Endothelial cell of umbilical vein (primary cell): Measurements from ENCODE around the gene CCDC183. TPM values are rescaled to one million over a fixed set of nuclear protein-coding genes. Genes with fewer than 3 reads are reported as not detected.

Experiments
- BruUV-seq: library from RNA; stranded (reverse); fragments of 400-500 nt; replicated peaks from 2 replicates; lab custom pipeline; 2021; lab: Mats Ljungman, UMichigan
- CTCF ChIA-PET: fragments of 300-600, 350-600 bp; sonication (Branson Sonifier 250); formaldehyde crosslinking; loops from one replicate; lab custom pipeline; 2021; ENCODE audit warnings: antibody characterized with exemption, inconsistent platforms; lab: Charles Lee
- POLR2A ChIA-PET: fragments of 300-600, 350-600 bp; sonication (Branson Sonifier 250); formaldehyde crosslinking; loops from one replicate; lab custom pipeline; 2021; ENCODE audit warnings: antibody characterized with exemption, inconsistent platforms; lab: Charles Lee
- DNase-seq: peaks from one replicate; pipeline ENCODE4 v3.0.0-alpha.2; 2011; ENCODE audit warnings: low read depth, low spot score
- FAIRE-seq: peaks from 2 replicates; lab custom pipeline; 2011; peaks lifted over from hg19 to GRCh38; lab: Jason Lieb, UNC
- H2AFZ ChIP-seq: 2 replicates; pipeline ENCODE4 v1.6.0; 2012; ENCODE audit warnings: low read depth, low read length, control low read depth, inconsistent platforms
- H3K27ac ChIP-seq: 2 replicates; pipeline ENCODE4 v1.5.1; 2011; ENCODE audit warnings: low read depth, mild to moderate bottlenecking, control low read depth, low read length, moderate library complexity; ENCODE audit not compliant: insufficient read depth
- H3K27me3 ChIP-seq, 2 experiments: 2 replicates each; pipeline versions ENCODE4 v1.6.0 to v1.6.1; 2011; ENCODE audit warnings: low read length in 2 of 2, mixed read lengths in 1 of 2; ENCODE audit not compliant: control insufficient read depth in 2 of 2, insufficient read depth in 2 of 2
- H3K36me3 ChIP-seq, 2 experiments: 2 replicates in 1 of 2; 3 replicates in 1 of 2; pipeline ENCODE4 v1.5.1; 2011; ENCODE audit warnings: low read length in 2 of 2, mild to moderate bottlenecking in 1 of 2, moderate library complexity in 1 of 2; ENCODE audit not compliant: control insufficient read depth in 2 of 2, insufficient read depth in 2 of 2; ENCODE audit errors: extremely low read depth in 1 of 2
- H3K4me1 ChIP-seq: 3 replicates; pipeline ENCODE4 v1.5.1; 2011; ENCODE audit warnings: mild to moderate bottlenecking, low read length; ENCODE audit not compliant: control insufficient read depth, insufficient read depth; ENCODE audit errors: extremely low read depth
- H3K4me2 ChIP-seq: 2 replicates; pipeline ENCODE4 v1.6.1; 2011; ENCODE audit warnings: low read length, control low read depth, mixed read lengths; ENCODE audit not compliant: insufficient read depth
- H3K4me3 ChIP-seq, 3 experiments: fragments of 200-600 bp in 1 of 3; sonication (generic), shearing (Covaris generic) in 1 of 3; replicated peaks in 1 of 3; 2 replicates each; pipeline ENCODE4 v1.5.1; 2011 to 2016; ENCODE audit warnings: control low read depth in 3 of 3, low read length in 3 of 3, mild to moderate bottlenecking in 2 of 3, inconsistent platforms in 1 of 3, low read depth in 1 of 3, moderate library complexity in 1 of 3; ENCODE audit not compliant: insufficient read depth in 1 of 3
- H3K79me2 ChIP-seq: 2 replicates; pipeline ENCODE4 v1.6.0; 2012; ENCODE audit warnings: low read length, inconsistent platforms; ENCODE audit not compliant: control insufficient read depth, insufficient read depth
- H3K9ac ChIP-seq: replicated peaks from 2 replicates; pipeline ENCODE3; 2011; ENCODE audit warnings: low read length, control low read depth; ENCODE audit not compliant: insufficient read depth; ENCODE audit errors: extremely low read depth
- H3K9me1 ChIP-seq: replicated peaks from 3 replicates; pipeline ENCODE4 v1.6.0; 2011; ENCODE audit warnings: mild to moderate bottlenecking, low read length; ENCODE audit not compliant: control insufficient read depth, insufficient read depth; ENCODE audit errors: extremely low read depth
- H3K9me3 ChIP-seq: replicated peaks from 2 replicates; pipeline ENCODE4 v1.5.1; 2012; ENCODE audit warnings: low read length, inconsistent platforms; ENCODE audit not compliant: control insufficient read depth, insufficient read depth
- H4K20me1 ChIP-seq: replicated peaks from 2 replicates; pipeline ENCODE3; 2011; ENCODE audit warnings: mild to moderate bottlenecking, low read length; ENCODE audit not compliant: control insufficient read depth, insufficient read depth; ENCODE audit errors: extremely low read depth
- CTCF ChIP-seq, 2 donors: IDR thresholded peaks; 1 replicate in 1 of 2; 2 replicates in 1 of 2; pipeline ENCODE4 v1.5.1; 2011; ENCODE audit warnings: low read length in 2 of 2, mild to moderate bottlenecking in 2 of 2, moderate library complexity in 2 of 2, control low read depth in 1 of 2, inconsistent platforms in 1 of 2, low read depth in 1 of 2; ENCODE audit not compliant: insufficient read depth in 1 of 2; ENCODE audit errors: extremely low read depth in 1 of 2
- EZH2 ChIP-seq: IDR thresholded peaks from 2 replicates; pipeline ENCODE4 v1.6.1; 2012; ENCODE audit warnings: borderline replicate concordance, low read depth, mild to moderate bottlenecking, moderate library complexity, low read length, inconsistent platforms; ENCODE audit not compliant: severe bottlenecking
- FOS ChIP-seq: IDR thresholded peaks from 2 replicates; pipeline ENCODE4 v1.6.1; 2011; ENCODE audit warnings: mild to moderate bottlenecking, low read length, moderate library complexity, borderline replicate concordance; ENCODE audit not compliant: insufficient read depth
- GATA2 ChIP-seq: IDR thresholded peaks from 2 replicates; pipeline ENCODE4 v1.7.0; 2011; ENCODE audit warnings: low read depth, mild to moderate bottlenecking, moderate library complexity, mixed read lengths, low read length; ENCODE audit not compliant: insufficient read length, insufficient read depth
- JUN ChIP-seq: IDR thresholded peaks from 2 replicates; pipeline ENCODE4 v1.6.1; 2011; ENCODE audit warnings: borderline replicate concordance, low read depth; ENCODE audit not compliant: insufficient read length, insufficient read depth
- MYC ChIP-seq: IDR thresholded peaks from one replicate; pipeline ENCODE4 v1.6.1; 2011; ENCODE audit warnings: mild to moderate bottlenecking, low read depth, low read length
- POLR2A ChIP-seq: IDR thresholded peaks from 2 replicates; pipeline ENCODE4 v1.6.1; 2012; ENCODE audit warnings: low read depth, mild to moderate bottlenecking, control low read depth, low read length
- POLR2AphosphoS5 ChIP-seq: IDR thresholded peaks from 2 replicates; pipeline ENCODE4 v1.6.1; 2012; ENCODE audit warnings: low read depth, mild to moderate bottlenecking, control low read depth, low read length, moderate library complexity; ENCODE audit not compliant: insufficient read depth
- dilution Hi-C: fragments of 300-500 bp; cut with MboI; formaldehyde crosslinking; loops from one replicate; pipeline ENCODE4 v1.15.0; 2019; ENCODE audit warnings: low sequenced_read_pairs; ENCODE audit not compliant: extremely low pct_ligation_motif_present
- intact Hi-C: fragments of 100-400 bp; cut with micrococcal nuclease; formaldehyde crosslinking; loops from one replicate; pipeline ENCODE4 v1.10.0; 2022
- polyA plus RNA-seq, 4 experiments: library from polyadenylated mRNA; depleted of rRNA in 3 of 4; stranded (reverse) in 3 of 4; unstranded in 1 of 4; fragments of >200 nt; gene quantifications; 2 replicates each; pipeline versions ENCODE4 v1.2.1 to v1.2.3, GENCODE V29; 2011 to 2012; ENCODE audit warnings: missing spikeins in 1 of 4
- total RNA-seq: library from RNA; stranded (reverse); gene quantifications from 2 replicates; pipeline ENCODE4 v1.2.3, GENCODE V29; 2021
- TF ChIP-seq, protein P1 (sequence below): IDR thresholded peaks from 2 replicates; pipeline ENCODE4 v1.6.1; 2011; ENCODE audit not compliant: insufficient read depth, insufficient read length

The CCDC183 gene
- total and polyA plus RNA-seq, 2 donors (not counting 3 experiments of a cell fraction or from before 2014, with no cell fraction given): 0.50 TPM; not detected in 1

GRCh38 chr9:136748201-136748600 is 47.9 kb upstream of the CCDC183 start, which contains the start of gene LCN6:
TSS of gene LCN6 (minus strand) at chr9:136748525. CDS start at chr9:136748483, 42 bp downstream.
- CTCF ChIA-PET: no interaction called here
- Histone ChIP-seq H4K20me1 (no peaks in the 10 kb centered on the region), H2AFZ (no peak within 1 kb of the TSS), H3K27ac (no peak within 1 kb of the TSS), H3K9ac (no peak within 1 kb of the TSS), H3K27me3 (peaks cover 3 to 5% of the 10 kb centered on the region in 2 experiments), H3K4me1 (no peaks in the 10 kb centered on the region), H3K4me3 (no peak within 1 kb of the TSS), H3K9me1 (no peaks in the 10 kb centered on the region), H3K79me2 (no peaks in the 10 kb centered on the region), H3K9me3 (no peaks in the 10 kb centered on the region), H3K36me3 (no peaks in the 10 kb centered on the region), H3K4me2 (no peak within 1 kb of the TSS)
- FAIRE-seq: no peak
- dilution Hi-C loops: no loop called here
- BruUV-seq: no TSS peak
- no peak for DNase-seq
- POLR2A ChIA-PET: no interaction called here
- no peak for TF ChIP-seq MYC
- no peak for TF ChIP-seq JUN
- no peak for TF ChIP-seq GATA2
- TF ChIP-seq, protein P1, sequence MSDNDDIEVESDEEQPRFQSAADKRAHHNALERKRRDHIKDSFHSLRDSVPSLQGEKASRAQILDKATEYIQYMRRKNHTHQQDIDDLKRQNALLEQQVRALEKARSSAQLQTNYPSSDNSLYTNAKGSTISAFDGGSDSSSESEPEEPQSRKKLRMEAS: no peak
- no peak for TF ChIP-seq CTCF (IDR thresholded peaks at IDR 0.05; ENCODE audit: extremely low read depth in 1 of 2, insufficient read depth in 1 of 2, low read depth in 1 of 2, low read length in 2 of 2)
- TF ChIP-seq POLR2AphosphoS5: no peak
- TF ChIP-seq FOS: no peak
- TF ChIP-seq EZH2: no peak
- no peak for TF ChIP-seq POLR2A
- intact Hi-C loops: no loop called here
